ENCODE data around the gene HPCA.

DNA sequence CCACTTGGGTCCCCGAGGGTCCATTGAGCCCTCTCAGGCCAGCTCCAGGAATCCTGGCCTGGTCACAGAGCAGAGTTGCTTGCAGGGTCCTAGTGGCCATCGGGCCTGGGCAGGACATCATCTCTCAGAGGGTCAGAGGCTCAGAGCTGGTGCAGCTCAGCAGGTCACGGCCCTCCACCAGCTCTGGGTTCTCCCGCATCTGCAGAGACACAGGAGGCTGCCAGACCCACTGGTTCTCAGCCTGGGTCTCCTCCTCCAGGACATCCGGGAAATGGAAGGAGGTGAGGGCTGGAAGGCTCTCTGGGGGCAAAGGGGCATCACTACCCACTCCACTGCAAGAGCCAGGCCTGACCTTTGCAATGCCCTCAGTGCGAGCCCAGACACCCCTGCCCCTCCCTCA is 8.4 kb downstream of the HPCA start:
- TF ChIP-seq SIN3A (conservative IDR thresholded peaks at IDR 0.05 in 1 of 2, IDR thresholded peaks at IDR 0.05 in 1 of 2; ENCODE audit: low read depth in 1 of 2, low read length in 2 of 2) (no peak), KDM1A (IDR thresholded peaks at IDR 0.05; ENCODE audit: borderline replicate concordance, low read length) (no peak), POLR2A (IDR thresholded peaks at IDR 0.05; ENCODE audit: control extremely low read depth in 1 of 2, low read depth in 2 of 2, low read length in 2 of 2) (no peak)
